Measurements from ENCODE around the gene TCF3.
A peak's percentile ranks its signal among the peaks of the same experiment; 100 is the strongest.
"Not testable (repeated sequence)": the region's sequence is repeated elsewhere in the genome, so short reads cannot be mapped to it uniquely, and the experiment has no call there.

The TCF3 gene

DNA sequence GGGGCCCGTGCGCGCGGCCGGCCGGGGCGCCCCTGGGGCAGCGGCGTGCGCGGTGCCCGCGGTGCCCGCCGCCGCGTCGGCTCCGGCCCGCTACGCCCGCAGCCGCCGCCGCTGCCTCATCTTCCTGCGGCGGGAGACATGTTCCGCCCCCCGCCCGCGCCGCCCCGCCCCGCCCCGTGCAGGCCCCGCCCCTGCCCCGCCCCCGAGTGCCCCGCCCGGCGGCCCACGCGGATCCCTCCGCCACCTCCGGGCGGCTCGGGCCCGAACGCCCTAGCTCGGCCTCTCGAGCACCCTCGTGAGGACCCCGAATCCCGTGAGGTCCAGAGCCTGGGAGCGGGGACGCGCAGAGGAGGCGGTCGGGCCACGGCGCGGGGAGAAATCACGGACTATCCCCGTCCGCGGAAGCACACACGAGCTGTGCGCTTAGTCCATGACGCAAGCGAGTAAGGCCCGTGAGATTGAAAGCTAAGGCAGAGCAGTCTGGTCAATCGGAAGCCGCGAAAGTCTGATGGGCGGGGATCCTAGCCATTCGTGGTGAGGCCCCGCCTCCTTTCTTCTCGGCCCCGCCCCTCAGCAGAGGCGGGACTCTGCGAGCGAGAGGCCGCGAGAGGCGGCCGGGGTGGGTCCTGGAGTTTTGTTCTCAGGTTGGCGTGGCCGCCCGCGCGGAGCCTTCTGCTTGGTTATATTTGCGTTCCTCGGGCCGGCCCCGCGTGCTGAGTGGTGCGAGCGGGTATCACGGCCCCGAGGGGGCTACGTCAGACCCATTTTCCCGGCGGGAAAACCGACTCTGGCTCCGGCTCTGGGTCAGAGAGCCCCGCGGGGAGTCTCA, at the start of gene TCF3:
Gene TCF3, minus strand, starts transcription at position 145 of the 829 bp plus-strand sequence. CDS start 2,367 bp downstream, outside the sequence.
- DNase-seq, result peak; percentile 99

DNA sequence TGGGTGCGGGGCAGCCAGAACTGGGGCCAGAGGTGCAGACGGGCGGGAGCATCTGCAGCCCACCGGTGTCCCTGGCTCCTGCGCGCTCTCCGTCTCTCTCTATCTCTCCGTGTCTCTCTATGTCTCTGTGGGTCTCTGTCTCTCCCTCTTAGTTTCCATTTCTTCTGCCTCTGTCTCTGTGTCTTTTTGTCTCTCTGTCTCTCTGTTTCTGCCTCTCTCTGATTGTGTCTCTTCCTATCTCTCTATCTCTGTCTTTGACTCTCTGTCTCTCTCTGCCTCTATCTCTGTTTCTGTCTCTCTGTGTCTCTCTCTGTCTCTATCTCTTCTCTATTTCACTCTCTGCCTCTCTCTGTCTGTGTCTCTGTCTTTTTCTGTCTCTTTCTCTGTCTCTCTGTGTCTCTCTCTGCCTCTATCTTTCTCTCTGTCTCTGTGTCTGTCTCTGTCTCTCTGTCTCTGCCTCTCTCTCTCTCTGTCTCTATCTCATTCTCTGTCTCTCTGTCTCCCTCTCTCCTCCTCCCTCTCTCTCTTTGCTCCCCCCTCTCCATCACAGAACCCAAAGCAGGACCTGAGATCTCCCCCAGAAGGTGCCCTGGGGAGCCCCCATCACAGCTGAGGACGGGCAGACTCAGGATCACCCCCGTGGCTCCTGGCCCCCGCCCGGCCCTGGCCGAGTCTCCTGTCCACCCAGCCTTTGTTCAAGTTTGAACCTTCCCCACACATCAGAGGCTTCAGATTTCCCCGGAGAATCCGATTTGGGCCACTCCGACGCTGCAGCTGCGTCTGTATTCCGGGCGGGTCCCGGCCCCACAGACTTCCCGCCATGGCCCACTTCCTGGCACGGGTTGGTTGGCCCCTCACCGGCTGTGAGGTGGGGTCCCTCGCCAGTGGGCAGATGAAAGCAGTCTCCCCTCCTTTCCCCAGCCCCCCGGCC, 48.6 kb upstream of the TCF3 start:
- no peak for DNase-seq

DNA sequence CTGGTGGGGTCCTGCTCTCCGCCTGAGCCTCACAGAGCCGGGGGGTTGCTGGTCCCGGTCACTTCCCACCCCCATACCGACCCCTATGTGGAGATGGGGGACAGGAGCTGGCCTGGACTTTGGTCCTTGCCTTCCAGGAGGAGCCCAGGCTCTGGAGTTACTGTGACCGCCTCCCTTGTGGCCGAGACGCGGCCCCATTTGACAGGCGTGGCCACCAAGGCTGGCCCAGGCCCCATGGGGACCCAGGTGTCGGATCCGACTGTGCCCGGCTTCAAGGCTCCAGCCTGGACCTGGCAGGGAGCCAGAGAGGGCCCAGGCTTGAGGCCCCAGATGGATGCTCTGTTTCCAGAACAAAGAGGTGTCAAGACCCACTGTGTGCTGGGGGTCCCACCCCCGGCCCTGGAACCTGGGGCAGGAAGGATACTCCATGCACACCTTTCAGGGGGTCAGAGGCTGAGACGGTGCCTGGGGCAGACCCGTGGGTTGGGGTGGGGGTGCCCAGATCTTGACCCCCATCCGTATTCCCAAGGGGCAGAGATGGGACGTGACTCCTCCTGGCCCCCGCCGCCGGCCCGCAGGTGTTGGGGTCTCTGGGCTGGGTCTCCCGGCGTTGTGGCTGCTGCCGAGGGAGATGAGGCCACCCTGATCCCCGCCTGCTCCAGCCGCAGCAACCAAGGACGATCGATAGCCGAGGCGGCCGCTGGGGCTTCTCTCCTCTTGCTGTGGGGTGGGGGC, 47.8 kb upstream of the TCF3 start:
- no peak for DNase-seq

DNA sequence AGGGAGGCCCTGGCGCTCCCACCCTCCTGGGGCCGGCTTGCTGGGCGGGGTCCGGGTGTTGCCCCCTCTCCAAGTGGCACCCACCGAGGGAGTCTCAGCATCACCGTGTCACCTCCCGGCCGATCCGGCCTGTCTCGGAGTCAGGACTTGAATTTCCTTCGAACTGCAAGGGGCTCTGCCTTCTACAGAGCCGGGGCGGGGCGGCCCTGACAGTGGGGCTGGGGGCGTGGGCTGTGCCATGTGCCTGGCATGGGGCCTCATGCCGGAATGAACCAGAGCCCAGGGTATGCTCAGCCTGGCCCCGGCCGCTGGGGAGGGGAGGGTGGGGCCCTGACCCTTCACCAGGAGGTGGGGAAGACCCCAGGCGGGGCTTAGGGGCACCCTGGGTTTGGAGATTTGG, 47.0 kb upstream of the TCF3 start:
- no peak for DNase-seq

DNA sequence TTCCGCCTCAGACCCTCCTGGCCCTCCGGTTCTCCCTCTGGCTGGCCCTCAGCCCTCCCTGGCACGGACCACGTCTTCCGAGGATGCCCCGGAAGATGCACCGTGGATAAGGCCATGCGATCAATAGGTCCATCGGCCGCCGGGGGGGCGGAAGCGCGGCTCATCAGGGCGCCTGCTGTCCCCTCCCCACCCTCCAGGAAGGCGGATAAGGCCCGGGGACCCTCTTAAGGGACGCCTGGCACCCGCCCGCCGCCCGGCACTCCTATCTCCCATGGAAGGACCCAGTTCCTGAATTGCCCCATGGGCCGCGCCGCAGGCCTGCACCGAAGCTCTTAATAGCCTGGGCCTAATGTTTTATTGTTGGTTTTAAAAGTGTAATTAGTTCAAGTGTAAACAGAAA, 46.2 kb upstream of the TCF3 start:
- no peak for DNase-seq

DNA sequence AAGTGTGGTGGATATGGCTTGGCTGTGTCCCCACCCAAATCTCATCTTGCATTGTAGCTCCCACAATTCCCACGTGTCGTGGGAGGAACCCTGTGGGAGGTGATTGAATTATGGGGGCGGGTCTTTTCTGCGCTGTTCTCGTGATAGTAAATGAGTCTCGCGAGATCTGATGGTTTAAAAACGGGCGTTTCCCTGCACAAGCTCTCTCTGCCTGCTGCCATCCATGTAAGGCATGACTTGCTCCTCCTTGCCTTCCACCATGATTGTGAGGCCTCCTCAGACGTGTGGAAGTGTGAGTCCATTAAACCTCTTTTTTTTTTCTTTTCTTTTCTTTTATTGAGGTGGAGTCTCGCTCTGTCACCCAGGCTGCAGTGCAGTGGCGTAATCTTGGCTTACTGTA, 43.1 kb upstream of the TCF3 start:
- not testable (repeated sequence) for DNase-seq

DNA sequence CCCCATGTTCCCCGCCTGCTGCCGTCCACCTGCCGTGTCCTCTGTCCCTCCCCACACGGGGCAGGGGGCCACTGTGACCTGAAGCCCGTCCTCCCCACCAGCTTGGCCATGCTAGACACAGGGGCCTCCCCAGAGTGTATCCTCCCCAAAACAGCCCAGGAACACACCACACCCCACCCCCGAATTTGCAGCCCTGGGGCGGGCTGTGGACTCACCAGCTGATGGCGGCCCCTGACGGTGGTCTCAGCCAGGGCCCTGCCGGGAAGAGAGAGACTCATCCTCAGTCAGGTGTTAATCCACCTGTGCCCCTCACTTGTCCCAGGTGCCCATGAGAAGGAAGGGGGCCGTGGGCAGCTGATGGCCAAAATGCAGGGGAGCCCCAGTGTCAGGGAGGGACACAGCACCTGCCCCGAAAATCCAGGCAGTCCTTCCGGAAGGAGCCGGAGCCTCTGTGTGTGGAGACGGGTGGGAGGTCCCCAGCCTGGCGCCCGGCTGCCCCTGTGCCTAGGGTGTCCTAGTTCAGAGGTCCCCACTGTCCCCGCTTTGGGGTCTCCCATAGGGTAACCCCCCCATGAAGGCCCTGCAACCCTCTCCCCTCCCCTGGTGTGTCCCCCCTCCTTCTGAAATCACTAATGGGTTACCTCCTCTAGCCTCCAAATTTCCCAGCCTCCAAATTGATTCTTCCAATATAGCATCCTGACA, 39.3 kb upstream of the TCF3 start:
- DNase-seq, result no peak

DNA sequence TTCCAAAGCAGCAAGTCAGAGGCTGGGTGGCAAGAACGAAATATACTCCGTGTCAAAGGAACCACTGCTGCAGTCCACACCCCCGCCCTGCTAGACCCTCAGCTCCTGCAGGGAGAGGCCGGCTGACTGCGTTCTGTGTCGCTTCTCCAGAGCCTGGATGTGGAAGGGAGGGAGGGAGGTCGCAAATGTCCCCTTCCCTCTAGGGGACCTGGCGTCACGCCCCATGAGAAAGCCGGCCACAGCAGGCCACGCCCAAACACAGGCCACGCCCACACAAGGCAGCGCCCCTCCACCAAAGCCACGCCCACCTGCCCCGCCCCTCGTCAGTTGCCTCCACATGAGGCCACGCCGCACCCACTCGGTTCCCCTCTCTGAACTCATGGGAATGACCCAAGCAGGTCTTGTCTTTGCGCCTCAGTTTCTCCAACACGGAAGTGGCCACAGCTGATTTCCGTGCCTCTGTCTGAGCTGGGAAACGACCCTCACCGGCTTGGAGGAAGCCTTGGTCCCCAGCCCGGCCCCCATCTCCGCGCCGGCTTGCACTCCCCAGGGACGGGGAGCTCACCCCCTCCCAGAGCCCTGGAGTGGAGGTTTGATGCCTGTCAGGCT, 38.4 kb upstream of the TCF3 start:
- peak; percentile 39 to 60 for DNase-seq

DNA sequence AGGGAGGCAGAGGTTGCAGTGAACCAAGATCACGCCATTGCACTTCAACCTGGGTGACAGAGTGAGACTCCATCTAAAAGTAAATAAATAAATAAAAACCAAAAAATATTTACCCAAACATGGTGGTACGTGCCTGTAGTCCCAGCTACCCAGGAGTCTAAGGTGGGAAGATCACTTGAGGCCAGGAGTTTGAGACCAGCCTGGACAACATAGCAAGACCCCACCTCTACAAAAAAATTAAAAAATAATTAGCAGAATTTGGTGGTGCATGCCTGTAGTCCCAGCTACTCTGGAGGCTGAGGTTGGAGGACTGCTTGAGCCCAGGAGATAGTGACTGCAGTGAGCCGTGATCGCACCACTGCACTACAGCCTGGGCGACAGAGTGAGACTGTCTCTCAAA, 33.4 kb upstream of the TCF3 start:
- DNase-seq, result not testable (repeated sequence)

DNA sequence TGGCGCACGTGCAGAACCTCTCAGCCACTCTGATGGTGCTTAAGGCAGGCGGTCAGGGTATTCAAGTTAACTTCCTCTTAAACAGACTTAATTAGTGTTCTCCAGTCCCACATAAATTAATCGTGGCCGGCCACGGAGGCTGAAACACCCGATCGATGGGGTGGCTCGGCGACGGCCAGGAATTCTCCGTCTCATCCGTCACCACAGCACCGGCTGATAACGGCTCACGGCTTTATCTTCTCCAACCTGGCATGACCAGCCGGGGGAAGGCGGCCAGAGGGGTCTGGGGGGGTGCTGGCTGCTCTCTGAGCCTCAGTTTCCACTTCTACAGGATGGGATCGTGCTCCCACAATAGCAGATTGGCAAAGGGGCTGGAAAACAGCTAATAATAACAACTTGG, 32.6 kb upstream of the TCF3 start:
- no peak for DNase-seq

DNA sequence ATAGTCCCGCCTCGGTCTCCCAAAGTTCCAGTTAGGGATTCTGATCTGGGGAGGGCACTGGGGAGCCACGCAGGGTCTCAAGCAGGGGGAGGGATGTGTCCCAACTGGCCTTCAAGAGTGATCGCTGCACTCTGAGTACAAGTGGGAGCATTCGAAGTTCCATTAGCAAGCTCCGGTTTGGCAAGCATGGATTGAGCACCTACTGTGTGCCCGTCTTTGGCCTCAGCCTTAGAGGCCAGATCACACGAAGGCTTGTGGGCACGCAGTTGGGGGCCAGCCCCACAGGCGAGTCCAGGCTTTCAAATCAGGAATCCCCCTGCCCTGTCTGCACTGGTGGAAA, 32.1 kb upstream of the TCF3 start:
- DNase-seq, result no peak

DNA sequence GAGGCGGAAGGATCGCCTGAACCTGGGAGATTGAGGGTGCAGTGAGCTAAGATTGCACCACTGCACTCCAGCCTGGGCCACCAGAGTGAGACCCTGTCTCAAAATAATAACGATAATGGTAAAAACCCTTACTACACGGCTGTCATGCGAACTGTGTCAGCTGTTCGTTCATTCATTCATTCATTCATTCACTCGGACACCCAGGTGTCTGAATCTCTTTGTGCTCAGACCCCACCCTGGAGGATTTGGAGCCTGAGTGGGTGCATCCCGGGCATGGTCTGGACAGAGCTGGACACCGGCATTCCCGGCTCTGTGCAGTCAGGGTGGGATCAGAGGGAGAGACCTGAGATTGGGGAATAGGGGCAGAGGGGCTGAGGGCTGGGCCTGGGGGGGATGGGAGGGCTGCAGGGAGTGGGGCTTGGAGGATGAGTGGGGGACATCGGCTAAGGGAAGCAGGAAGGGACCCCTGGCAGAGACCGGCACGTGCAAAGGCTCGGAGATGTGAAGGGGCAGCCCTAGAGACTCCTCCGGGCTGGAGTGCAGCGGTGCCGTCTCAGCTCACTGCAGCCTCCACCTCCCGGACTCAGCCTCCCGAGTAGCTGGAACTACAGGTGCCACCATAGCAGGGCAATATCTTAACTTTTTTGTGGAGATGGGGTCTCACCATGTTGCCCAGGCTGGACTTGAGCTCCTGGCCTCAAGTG, 31.6 kb upstream of the TCF3 start:
- no peak for DNase-seq

DNA sequence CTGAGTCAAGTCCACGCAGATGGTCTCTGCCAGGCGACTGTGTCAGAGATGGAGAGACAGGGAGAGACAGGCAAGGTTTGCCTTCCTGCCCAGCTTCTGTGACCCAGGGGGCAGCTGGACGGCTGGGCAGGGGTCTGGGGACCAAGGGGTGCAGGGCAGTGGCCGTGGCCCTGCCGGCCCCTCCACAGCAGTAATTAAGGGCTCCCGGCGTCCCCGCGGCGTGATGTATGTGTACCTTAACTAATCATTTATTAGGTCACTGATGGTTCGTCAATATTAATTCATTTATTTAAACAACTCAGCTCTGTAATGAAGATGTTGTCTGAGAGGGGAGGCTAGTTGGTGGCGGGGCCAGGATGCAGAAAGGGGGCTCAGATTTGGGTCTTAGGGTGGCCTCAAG, 28.6 kb upstream of the TCF3 start:
- DNase-seq, result no peak

DNA sequence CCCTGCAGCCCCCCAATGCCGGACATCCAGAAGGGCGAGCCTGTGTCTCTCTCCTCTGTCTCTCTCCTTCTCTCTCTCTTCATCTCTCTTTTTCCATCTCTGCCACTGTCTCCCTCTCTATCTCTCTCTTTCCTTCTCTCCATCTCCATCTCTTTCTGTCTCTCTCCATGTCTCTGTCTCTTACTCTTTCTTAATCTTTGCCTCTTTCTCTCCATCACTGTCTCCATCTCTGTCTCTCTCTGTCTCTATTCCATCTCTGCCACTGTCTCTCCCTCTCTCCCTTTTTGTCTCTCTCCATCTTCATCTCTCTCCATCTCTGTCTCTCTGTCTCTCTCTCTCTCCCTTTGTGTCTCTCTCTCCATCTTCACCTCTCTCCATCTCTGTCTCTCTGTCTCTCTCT, 25.7 kb upstream of the TCF3 start:
- no peak for DNase-seq

DNA sequence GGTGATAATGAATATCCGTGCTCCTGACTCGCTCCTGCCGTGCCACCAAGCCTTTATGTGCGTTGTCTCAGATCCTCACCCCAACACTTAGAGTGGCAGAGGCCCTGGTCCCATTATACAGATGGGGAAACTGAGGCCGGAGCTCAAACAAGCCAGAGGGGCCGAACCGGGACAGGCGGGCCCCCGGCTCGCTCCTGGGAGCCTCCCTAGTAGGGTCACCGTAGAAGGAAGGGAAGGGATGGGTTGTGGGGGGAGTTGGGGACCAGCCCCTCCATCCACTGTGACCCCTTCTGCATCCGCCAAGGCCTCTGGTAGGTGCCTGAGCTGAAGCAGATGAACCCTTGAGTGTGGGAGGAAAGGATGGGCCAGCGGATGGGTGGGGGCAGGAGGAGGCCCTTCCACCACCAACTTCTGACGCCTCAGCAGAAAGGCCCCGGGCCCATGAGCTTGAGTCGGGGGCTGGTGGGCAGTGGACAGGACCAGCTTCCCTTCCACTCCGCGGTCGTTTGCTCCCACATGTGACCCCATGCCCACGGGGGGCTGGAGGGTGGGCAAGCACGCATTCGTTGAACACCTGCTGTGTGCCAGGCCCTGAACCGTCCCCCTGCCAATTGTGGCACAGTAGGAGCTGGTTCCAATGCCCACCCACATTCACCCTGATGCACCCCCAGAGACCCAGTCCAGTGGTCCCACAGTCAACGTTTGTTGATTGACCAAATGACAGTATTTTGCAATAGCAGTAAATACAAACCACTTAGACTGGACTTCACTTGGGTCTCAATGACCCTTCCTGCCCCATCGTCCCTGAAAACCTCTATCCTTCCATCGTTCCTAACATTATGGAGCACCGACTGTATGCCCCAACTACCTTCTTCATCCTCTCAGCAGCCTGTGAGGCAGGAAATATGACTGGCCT, 24.2 kb upstream of the TCF3 start:
- no peak for DNase-seq

DNA sequence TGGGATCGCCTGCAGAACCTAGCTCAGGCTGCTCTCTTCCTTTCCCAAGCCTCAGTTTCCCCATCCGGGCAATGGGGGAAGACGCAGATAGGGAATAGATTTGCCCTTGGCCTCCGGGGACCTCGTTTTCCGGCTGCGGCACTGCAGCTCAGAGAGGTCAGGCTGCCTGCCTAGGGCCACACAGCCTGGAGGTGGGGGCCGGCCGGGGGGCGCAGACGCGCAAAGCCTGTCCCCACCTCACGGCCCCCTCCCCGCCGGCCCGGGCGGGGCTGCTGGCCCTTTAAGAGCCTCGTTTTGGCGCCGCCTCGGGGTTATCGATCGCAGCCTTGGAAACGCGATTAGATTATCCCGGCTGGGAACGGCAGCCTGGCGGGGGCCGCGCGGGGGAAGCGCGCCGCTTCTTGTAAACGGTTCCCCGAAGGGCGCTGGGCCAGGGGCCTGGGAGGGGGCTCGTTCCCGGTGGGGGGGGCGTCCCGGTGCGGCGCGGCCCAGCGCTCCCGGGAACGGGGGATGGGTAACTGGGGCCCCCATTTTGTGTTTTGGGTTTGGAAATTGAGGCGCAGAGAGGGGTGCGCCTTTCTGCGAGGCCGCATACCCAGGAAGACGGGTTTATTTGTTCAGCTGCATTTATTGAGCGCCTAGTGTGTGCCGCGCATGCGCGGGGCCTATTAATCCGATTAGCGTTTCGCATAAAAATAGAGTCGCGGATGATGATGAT, 23.4 kb upstream of the TCF3 start:
- DNase-seq, result no peak

DNA sequence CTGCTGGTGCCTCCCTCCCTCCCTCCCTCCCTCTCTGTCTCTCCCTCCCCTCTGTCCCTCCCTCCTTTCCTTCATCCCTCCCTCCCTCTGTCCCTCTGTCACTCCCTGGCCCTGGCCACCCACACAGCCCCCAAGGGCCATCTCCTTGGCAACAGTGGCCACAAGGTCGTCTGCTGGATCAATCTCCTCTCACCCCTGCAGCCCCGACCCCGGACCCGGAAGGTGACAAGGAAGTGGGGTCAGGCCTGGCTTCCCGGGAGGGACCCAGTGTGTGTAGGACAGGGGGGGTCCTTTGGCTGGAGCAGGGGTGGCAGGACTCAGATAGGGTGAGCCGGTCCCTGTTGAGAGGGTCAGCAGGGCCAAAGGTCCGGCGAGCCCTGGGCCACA, 21.9 kb upstream of the TCF3 start:
- no peak for DNase-seq

DNA sequence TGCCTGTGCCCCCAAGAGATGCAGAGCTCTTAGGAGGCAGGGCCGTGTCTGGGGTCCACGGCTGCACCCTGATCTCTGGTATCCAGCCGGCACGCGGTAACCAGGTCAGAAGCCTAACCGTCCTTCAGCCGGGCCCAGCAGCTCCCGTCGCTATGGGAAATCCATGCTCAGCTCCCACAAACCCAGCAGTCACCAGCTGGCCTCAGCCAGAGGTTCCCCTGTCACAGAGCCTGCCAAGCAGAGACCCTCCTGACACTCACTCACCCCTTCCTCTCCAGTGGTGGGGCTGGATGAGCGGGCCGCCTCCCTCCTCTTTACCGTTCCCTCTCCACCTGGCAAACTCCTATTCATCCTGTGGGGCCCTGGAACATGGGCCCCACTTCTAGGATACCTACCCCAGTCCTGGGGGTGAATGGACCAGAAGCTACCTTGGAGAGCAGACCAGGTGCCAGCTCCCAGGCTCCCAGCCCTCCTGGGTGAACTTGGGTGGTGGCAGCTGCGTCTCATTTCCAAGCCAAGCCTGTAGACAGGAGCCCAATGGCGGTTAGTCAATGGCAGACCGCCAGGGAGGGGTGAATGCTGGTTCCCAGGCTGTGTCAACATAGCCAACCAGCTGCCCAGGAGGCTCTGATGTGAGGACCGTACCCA, 21.4 kb upstream of the TCF3 start:
- DNase-seq, result no peak
